Aorta (tissue), 5 donors: ENCODE data around the gene MAP7. TPM values are rescaled to one million over a fixed set of nuclear protein-coding genes. Genes with fewer than 3 reads are reported as not detected.
A peak's percentile ranks its signal among the peaks of the same experiment; 100 is the strongest.

Experiments used
- ATAC-seq: fragments of 200-7000 bp; cut with Tn5 transposase; one replicate; pipeline ENCODE4 v1.9.1; 2022; ENCODE audit warnings: moderate library complexity; ENCODE audit not compliant: low FRiP score
- DNase-seq, 2 donors: peaks; one replicate each; pipeline ENCODE4 v3.0.0-alpha.2; 2020
- H3K27ac ChIP-seq, 2 donors: one replicate each; pipeline ENCODE4 v1.5.1; 2013; ENCODE audit warnings: low read length in 2 of 2, mild to moderate bottlenecking in 2 of 2, moderate library complexity in 2 of 2, control low read depth in 1 of 2, inconsistent platforms in 1 of 2, low read depth in 1 of 2
- H3K27me3 ChIP-seq, 2 donors: one replicate each; pipeline ENCODE4 v1.6.1; 2013; ENCODE audit warnings: control low read depth in 1 of 2, low read length in 1 of 2, mild to moderate bottlenecking in 1 of 2, moderate library complexity in 1 of 2; ENCODE audit not compliant: insufficient read depth in 2 of 2, control insufficient read depth in 1 of 2
- H3K36me3 ChIP-seq, 2 donors: one replicate each; pipeline ENCODE4 v1.6.1; 2013; ENCODE audit warnings: control low read depth in 1 of 2, low read length in 1 of 2, mild to moderate bottlenecking in 1 of 2; ENCODE audit not compliant: insufficient read depth in 2 of 2, control insufficient read depth in 1 of 2
- H3K4me1 ChIP-seq, 2 donors: one replicate each; pipeline ENCODE4 v1.6.1; 2013; ENCODE audit warnings: low read length in 2 of 2, control low read depth in 1 of 2, mild to moderate bottlenecking in 1 of 2, moderate library complexity in 1 of 2; ENCODE audit not compliant: insufficient read depth in 2 of 2, control insufficient read depth in 1 of 2
- H3K4me3 ChIP-seq, 2 donors: one replicate each; pipeline ENCODE4 v1.5.1; 2013; ENCODE audit warnings: low read length in 2 of 2, control low read depth in 1 of 2, mild to moderate bottlenecking in 1 of 2
- H3K9me3 ChIP-seq: one replicate; pipeline ENCODE4 v1.6.1; 2013; ENCODE audit warnings: mild to moderate bottlenecking, low read length; ENCODE audit not compliant: control insufficient read depth
- WGBS, 2 donors: extraction: QIAGEN DNeasy Blood & Tissue Kit; methylation state at CpG; one replicate each; pipeline ENCODE4 v1.1.7; 2013; 5-methylcytosine and 5-hydroxymethylcytosine counted together
- intact Hi-C, 2 donors: fragments of 100-400 bp; cut with DNase I; formaldehyde crosslinking; loops; one replicate each; pipeline versions ENCODE4 v1.14.2 to v1.15.0; 2022
- polyA plus RNA-seq, 2 donors: library from polyadenylated mRNA; stranded (reverse); fragments of 200-250 nt; gene quantifications; one replicate each; pipeline ENCODE4 v1.2.3, GENCODE V29; 2013
- total RNA-seq, 2 donors: library from RNA; stranded (reverse); fragmentation: NEBNext Ultra II Directional; extraction: Animal tissue kit (Norgen Biotek cat#: 25700); gene quantifications; one replicate each; pipeline ENCODE4 v1.2.1, GENCODE V29; 2021
- donor health status: healthy with polysubstance abuse.
- donor health status: Bipolar disorder and iron deficiency.
- donor health status: DM: no; HTN: no; CAD: no.
- donor health status: DM: no; HTN: no; CAD: no.
- donor health status: DM: yes; HTN: yes; CAD: no.

MAP7 gene
- total and polyA plus RNA-seq, 4 donors = 2.5 to 5.3 (median 3.3) TPM

DNA sequence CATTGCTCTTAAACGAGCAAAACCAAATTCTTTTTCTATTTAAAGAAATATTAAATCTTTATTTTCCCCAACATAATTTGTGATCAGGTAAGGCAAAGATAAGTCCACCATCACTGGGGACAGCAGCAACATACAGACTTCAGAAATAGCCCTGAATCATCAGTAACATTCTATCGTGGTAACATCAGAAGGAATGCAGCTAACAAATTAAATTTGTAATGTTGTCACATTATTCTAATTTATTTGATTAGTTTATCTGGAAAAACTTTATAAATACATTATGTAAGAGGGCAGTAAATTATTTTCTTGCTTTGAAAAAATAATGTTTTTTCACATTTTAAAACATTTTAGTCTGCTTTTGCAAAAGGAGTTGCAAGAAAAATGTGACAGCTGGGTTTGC is 206.9 kb downstream of the MAP7 start:
- H3K36me3 ChIP-seq = peaks cover 0 to 2% of the 10 kb centered on the region in 2 donors
- ATAC-seq (no peak), DNase-seq (no peak)
- H3K27me3 ChIP-seq = no peaks in the 10 kb centered on the region
- H3K27ac ChIP-seq = no peak overlapping the region
- intact Hi-C loops = no loop called here
- WGBS, 2 donors = 46 to 52% methylated on average over 2 of the region's 2 CpGs
- H3K4me1 ChIP-seq = no peaks in the 10 kb centered on the region
- H3K9me3 ChIP-seq = no peaks in the 10 kb centered on the region
- no peak overlapping the region for H3K4me3 ChIP-seq

DNA sequence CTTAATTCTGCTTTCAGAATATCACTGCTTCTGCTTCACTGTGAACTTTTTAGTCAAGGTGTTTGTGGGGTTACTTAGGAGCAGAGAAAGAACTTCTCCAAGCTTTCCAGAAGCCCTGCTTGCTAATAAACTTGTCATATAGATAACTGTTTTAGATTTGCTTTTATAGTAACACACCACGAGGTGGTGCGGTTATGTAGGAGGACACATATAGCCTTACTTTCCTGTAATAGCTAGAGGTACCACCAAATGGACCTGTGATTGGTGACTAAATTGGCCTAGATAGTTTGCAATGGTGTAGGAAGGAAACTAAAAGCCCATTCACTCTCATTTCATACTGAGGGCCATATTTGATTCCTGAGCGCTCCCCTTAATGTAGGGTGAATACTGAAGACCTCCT is 208.3 kb downstream of the MAP7 start:
- H3K27me3 ChIP-seq = no peaks in the 10 kb centered on the region
- H3K9me3 ChIP-seq = no peaks in the 10 kb centered on the region
- no peak for ATAC-seq
- H3K27ac ChIP-seq = no peak overlapping the region
- WGBS, 2 donors = 90 to 93% methylated on average over 3 of the region's 3 CpGs
- no peak overlapping the region for H3K4me3 ChIP-seq
- intact Hi-C loops = no loop called here
- H3K4me1 ChIP-seq = no peaks in the 10 kb centered on the region
- peaks cover 0 to 2% of the 10 kb centered on the region in 2 donors for H3K36me3 ChIP-seq
- DNase-seq = no peak

DNA sequence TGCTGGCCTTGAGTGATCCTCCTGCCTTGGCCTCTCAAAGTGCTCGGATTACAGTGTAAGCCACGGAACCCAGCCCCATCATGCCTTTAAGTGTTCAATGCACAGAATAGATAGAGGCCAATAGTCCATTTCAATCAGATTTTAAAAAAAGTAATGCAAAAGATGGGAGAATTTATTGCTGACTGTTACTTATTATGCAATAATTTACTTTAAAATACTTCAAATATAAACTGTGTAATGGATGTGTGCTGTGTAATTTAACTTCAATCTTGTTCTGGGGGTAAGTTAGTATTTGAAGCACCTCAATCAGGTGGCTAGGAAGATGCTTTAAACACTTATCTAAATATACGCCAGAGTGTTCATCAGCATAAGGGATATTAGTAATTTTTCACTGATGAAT is 208.9 kb downstream of the MAP7 start:
- no peaks in the 10 kb centered on the region for H3K4me1 ChIP-seq
- no peak for ATAC-seq
- 93 to 97% methylated on average over 3 of the region's 3 CpGs for WGBS, 2 donors
- no peak overlapping the region for H3K27ac ChIP-seq
- intact Hi-C loops = no loop called here
- H3K9me3 ChIP-seq = no peaks in the 10 kb centered on the region
- no peak overlapping the region for H3K4me3 ChIP-seq
- peaks cover 0 to 2% of the 10 kb centered on the region in 2 donors for H3K36me3 ChIP-seq
- DNase-seq = no peak
- no peaks in the 10 kb centered on the region for H3K27me3 ChIP-seq

DNA sequence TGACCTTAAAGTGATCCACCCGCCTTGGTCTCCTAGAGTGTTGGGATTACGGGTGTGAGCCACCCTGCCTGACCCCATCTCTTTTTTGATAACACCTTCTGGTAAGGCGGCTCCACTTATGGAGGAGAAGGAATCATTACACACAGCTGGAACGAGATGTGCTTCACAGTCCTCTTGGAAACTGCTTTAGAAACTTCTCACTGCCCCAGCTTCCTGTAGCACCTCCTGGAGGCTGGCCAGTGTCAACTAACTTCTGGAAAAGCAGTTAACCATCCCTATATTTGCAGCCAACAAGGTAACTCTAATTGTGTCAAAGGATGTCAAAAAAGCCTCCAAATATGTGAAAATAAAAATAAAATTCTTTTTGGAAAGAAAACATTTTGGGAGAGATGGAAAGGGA is 211.7 kb downstream of the MAP7 start:
- DNase-seq (no peak), ATAC-seq (no peak)
- no peaks in the 10 kb centered on the region for H3K4me1 ChIP-seq
- no peak overlapping the region for H3K4me3 ChIP-seq
- H3K27ac ChIP-seq = no peak overlapping the region
- H3K27me3 ChIP-seq = no peaks in the 10 kb centered on the region
- WGBS, 2 donors = 77 to 83% methylated on average over 4 of the region's 4 CpGs
- no peaks in the 10 kb centered on the region for H3K36me3 ChIP-seq
- intact Hi-C loops = no loop called here
- H3K9me3 ChIP-seq = no peaks in the 10 kb centered on the region

DNA sequence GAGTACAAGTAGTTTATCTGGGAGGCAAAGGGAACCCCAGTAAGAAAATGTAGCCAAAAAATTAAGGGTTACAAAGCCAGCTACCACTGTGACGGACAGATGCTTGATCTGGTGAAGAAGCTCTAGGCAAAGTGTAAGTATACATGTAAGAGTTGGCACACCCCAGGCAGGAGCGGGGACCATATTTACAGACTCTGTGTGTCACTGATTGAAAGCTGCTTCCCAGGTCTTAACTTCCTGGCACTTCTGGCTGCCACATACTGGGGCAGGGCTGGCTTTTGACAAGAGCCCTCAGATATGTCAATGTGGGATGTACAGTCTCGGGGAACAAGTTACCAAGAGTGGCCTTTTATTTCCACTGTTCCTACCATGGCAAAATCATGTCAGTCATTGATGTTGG is 212.6 kb downstream of the MAP7 start:
- 87 to 91% methylated on average over 3 of the region's 3 CpGs for WGBS, 2 donors
- H3K4me1 ChIP-seq = no peaks in the 10 kb centered on the region
- no peak overlapping the region for H3K27ac ChIP-seq
- H3K36me3 ChIP-seq = no peaks in the 10 kb centered on the region
- intact Hi-C loops = no loop called here
- H3K4me3 ChIP-seq = no peak overlapping the region
- DNase-seq (no peak), ATAC-seq (no peak)
- H3K9me3 ChIP-seq = no peaks in the 10 kb centered on the region
- H3K27me3 ChIP-seq = no peaks in the 10 kb centered on the region

DNA sequence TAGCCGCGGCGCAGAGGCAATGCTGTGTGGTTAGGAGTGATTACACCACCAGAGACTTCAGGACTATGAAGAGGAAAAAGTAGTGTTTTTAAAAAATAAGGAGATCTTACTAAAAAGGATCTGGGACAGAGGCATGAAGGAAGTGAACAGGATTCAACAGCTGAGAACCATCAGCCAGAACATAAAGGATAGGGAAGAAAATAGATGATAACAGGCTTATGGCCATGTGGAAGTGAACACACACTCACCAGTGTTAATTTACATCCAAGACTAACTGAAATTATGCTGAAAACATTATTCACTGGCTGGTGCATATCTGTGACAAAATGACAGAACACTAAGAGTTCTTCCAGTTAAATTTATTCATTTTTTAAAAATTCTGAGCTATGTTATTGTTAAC is 213.1 kb downstream of the MAP7 start:
- Histone ChIP-seq H3K27me3 (no peaks in the 10 kb centered on the region), H3K27ac (no peak overlapping the region), H3K4me3 (no peak overlapping the region), H3K9me3 (no peaks in the 10 kb centered on the region), H3K4me1 (no peaks in the 10 kb centered on the region), H3K36me3 (no peaks in the 10 kb centered on the region)
- WGBS, 2 donors = 80 to 81% methylated on average over 3 of the region's 3 CpGs
- intact Hi-C loops = no loop called here
- ATAC-seq (no peak), DNase-seq (no peak)

DNA sequence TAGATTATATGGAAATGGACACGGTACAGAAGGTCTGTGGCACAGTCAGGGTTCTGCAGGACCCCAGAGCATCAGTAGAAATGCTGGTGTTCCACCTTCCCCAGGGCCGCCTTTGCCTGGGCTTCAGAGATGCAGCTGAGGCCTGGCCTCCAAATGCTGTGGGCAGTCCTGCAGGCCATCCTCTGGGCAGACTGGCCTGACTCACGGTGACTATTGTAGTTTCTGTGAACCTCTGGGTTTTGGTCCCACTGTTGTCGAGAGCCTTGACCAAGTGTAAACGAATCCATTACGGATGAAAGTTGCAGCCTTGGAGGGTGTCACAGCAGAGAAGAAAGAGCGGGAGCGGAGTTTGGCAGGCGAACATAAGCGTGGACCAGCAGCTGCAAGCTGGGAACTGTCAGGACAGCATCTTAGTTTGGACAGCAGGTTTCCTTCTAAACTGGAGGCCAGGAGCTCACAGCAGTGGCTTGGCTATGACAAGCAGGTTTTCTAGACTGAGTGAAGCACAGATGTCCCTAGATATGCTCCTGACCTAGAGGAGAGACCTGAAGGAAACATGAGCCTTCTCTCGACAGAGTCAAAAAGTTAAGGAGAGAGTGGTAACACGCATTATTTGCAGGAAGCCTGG is 214.4 kb downstream of the MAP7 start:
- ATAC-seq (no peak), DNase-seq (no peak)
- Histone ChIP-seq H3K4me1 (no peaks in the 10 kb centered on the region), H3K27me3 (no peaks in the 10 kb centered on the region), H3K9me3 (no peaks in the 10 kb centered on the region), H3K4me3 (no peak overlapping the region), H3K27ac (no peak overlapping the region), H3K36me3 (no peaks in the 10 kb centered on the region)
- intact Hi-C loops = no loop called here
- WGBS, 2 donors = 81 to 82% methylated on average over 12 of the region's 12 CpGs

DNA sequence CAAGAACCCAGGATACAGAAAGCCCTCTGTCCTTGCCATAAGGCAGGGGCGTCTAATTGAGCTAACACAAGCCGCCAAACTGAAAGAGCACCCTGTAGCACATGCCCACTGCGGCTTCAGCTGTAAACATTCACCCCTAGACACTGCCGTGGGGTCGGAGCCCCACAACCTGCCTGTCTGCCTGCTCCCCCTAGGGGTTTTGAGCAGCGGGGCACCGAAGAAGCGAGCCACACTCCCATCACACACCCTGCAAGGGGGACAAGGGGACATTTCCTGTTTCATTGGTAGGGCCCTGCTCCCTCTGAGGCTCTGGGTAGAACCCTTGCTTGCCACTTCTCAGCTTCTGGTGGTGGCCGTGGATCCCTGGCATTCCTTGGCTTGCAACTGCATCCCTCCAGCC is 215.4 kb downstream of the MAP7 start:
- Histone ChIP-seq H3K4me1 (no peaks in the 10 kb centered on the region), H3K9me3 (no peaks in the 10 kb centered on the region), H3K36me3 (no peaks in the 10 kb centered on the region), H3K27ac (no peak overlapping the region), H3K4me3 (no peak overlapping the region), H3K27me3 (no peaks in the 10 kb centered on the region)
- WGBS, 2 donors = 86 to 87% methylated on average over 9 of the region's 9 CpGs
- ATAC-seq (peak; percentile 20), DNase-seq (no peak)
- intact Hi-C loops = no loop called here

DNA sequence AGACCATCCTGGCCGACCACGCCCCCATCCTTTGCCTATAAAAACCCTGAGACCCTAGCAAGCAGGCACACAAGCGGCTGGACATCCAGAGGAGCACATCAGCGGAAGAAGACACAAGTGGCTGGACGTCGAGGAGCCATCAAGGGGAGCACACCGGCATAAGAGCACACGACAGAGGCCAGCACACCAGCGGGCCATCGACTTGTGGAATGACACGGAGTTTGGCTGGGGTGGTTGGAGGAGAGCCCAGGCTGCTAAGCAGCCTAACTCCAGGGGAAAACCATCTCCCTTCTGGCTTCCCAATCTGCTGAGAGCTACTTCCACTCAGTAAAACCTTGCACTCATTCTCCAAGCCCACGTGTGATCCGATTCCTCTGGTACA is 215.8 kb downstream of the MAP7 start:
- H3K4me3 ChIP-seq = no peak overlapping the region
- H3K4me1 ChIP-seq = no peaks in the 10 kb centered on the region
- intact Hi-C loops = no loop called here
- no peaks in the 10 kb centered on the region for H3K36me3 ChIP-seq
- no peaks in the 10 kb centered on the region for H3K27me3 ChIP-seq
- DNase-seq (no peak), ATAC-seq (no peak)
- no peaks in the 10 kb centered on the region for H3K9me3 ChIP-seq
- no peak overlapping the region for H3K27ac ChIP-seq
- WGBS, 2 donors = 63 to 67% methylated on average over 13 of the region's 13 CpGs
